Measurements from ENCODE around the gene CEP131. TPM values are rescaled to one million over a fixed set of nuclear protein-coding genes. Genes with fewer than 3 reads are reported as not detected.

CEP131 gene
- total RNA-seq, 1 experiment from 2014 or later: 5.2 TPM

- no peak for DNase-seq (ENCODE audit: extremely low read depth, low read depth)
Measured at GRCh38 chr17:81239714-81240555, 17.2 kb upstream of the CEP131 start.

GRCh38 chr17:81238815-81239713, 16.3 kb upstream of the CEP131 start, which contains the start of the genes NDUFAF8 and TEPSIN:
Gene NDUFAF8 (plus strand): TSS chr17:81239318. CDS start chr17:81239364, 46 bp downstream.
Gene TEPSIN (minus strand): TSS chr17:81239055. CDS start chr17:81239033, 22 bp downstream.
- DNase-seq (ENCODE audit: extremely low read depth, low read depth): peak; percentile 100

GRCh38 chr17:81238490-81238814, 15.7 kb upstream of the CEP131 start:
- no peak for DNase-seq (ENCODE audit: extremely low read depth, low read depth)

GRCh38 chr17:81237591-81238489, 15.1 kb upstream of the CEP131 start:
- no peak for DNase-seq (ENCODE audit: extremely low read depth, low read depth)

GRCh38 chr17:81236784-81237183, 14.0 kb upstream of the CEP131 start:
- no peak for DNase-seq (ENCODE audit: extremely low read depth, low read depth)

GRCh38 chr17:81235822-81236740, 13.3 kb upstream of the CEP131 start:
- no peak for DNase-seq (ENCODE audit: extremely low read depth, low read depth)

- DNase-seq (ENCODE audit: extremely low read depth, low read depth): no peak
Measured at GRCh38 chr17:81234940-81235821, 12.4 kb upstream of the CEP131 start.

GRCh38 chr17:81234506-81234855, 11.7 kb upstream of the CEP131 start:
- no peak for DNase-seq (ENCODE audit: extremely low read depth, low read depth)

GRCh38 chr17:81233811-81234505, 11.2 kb upstream of the CEP131 start:
- no peak for DNase-seq (ENCODE audit: extremely low read depth, low read depth)

- no peak for DNase-seq (ENCODE audit: extremely low read depth, low read depth)
Measured at GRCh38 chr17:81233316-81233715, 10.6 kb upstream of the CEP131 start.

GRCh38 chr17:81232616-81233241, 10.0 kb upstream of the CEP131 start:
- no peak for DNase-seq (ENCODE audit: extremely low read depth, low read depth)

- no peak for DNase-seq (ENCODE audit: extremely low read depth, low read depth)
Measured at GRCh38 chr17:81231766-81232581, 9.2 kb upstream of the CEP131 start.

- no peak for DNase-seq (ENCODE audit: extremely low read depth, low read depth)
Measured at GRCh38 chr17:81231121-81231645, 8.4 kb upstream of the CEP131 start.

- peak; percentile 26 for DNase-seq (ENCODE audit: extremely low read depth, low read depth)
Measured at GRCh38 chr17:81230043-81230820, 7.5 kb upstream of the CEP131 start.

- no peak for DNase-seq (ENCODE audit: extremely low read depth, low read depth)
Measured at GRCh38 chr17:81229666-81229920, 6.8 kb upstream of the CEP131 start.
